Dedifferentiated amniotic fluid mesenchymal stem cell (primary cell): Measurements from ENCODE around the gene CADM4.

Source experiments
- DNase-seq: peaks from one replicate; pipeline ENCODE4 v3.0.0-alpha.2; 2016; ENCODE audit errors: extremely low spot score

CADM4 gene

DNA sequence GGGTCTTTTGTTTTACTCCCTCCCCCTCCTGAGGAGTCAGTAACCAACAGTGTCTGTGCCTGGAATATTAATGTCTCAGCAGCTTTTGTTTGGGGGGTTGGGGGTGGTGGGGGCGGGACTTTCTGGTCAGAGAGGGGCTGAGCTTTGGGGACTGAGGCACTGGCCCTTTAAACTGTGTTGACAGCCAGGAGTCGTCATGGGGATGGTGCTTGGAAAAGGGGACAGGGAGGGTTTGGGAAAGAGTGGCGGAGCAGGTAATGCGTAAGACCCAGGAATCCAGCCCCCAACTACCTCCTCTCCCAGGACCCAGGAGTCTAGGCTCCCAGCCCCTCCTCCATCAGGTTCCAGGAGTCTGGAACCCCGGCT is 5.2 kb downstream of the CADM4 start:
- no peak for DNase-seq

DNA sequence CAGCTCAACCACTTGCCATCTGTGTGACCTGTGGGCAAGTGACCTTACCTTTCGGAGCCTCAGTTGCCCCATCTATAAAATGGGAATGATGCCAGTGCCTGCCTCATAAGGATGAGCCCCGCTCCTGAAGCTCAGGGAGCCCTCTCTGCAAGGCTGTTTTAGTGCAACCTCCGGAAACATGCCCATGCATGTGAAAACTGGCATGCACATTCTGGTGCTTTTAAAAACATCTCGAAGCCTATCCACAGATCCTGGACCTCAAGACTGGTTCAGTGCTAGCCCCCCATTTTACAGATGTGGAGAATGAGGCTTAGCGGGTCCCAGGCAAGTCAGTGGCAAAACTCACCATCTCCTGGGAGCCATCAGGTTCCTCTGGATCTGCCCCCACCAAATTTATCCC is 5.6 kb downstream of the CADM4 start:
- DNase-seq: no peak

DNA sequence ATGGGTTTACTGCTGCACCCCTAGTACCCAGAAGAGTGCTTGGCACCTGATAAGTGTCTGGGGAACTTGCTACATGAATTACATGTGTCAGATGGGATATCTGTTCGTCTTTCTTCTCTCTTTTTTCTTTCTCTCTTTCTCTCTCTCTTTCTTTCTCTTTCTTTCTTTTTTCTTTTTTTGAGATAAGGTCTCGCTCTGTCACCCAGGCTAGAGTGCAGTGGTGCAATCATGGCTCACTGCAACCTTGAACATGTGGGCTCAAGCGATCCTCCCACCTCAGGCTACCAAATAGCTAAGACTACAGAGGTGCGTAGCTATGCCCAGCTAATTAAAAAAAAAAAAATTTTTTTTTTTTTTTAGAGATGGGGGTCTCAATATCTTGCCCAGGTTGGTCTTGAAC is 6.1 kb downstream of the CADM4 start:
- no peak for DNase-seq

DNA sequence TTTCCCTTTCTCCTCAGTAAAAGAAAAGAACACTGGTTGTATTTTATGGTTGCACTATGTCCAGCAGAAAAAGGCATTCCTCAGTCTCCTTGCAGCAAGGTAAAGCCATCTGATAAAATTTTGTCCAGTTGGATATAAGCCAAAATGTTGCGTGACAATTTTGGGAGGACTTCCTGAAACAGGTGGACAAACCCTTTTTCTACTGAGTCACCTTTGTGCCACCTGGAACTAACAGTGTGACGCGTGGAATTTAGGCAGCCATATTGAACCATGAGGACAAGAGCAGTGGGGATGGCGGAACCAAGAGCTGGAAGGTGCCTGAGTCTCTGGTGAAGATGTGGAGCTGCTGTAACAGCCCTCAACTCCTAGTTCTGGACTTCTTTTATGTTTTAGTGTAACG is 8.2 kb downstream of the CADM4 start:
- no peak for DNase-seq

DNA sequence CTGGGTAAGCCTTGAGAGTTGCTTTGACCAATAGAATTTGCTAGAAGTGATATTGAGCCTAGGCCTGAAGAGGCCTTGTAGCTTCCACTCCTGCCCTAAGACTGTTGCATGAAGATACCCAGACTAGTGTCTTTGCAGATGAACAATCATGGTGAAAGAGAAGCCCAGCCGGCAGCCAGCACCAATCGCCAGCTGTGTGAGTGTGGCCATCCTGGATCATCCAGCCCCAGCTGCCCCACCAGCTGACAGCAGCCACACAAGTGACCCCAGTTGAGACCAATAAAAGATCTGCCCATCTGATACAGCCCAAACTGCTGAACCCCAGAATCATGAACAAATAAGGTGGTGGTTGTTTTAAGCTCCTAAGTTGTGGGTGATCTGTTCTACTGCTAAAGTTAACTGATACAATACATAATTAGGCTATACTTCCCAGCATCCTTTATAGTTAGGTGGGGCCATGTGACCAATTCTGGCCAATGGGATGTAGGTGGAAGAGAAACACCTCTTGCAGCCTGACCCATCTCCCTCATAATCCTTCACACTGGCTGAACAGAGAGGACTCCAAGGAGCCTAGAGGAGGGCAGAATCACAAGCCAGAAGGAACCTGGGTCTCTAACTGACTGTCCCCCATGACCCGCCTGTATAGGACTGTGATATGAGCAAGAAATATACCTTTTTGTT is 10.9 kb downstream of the CADM4 start:
- DNase-seq: no peak

DNA sequence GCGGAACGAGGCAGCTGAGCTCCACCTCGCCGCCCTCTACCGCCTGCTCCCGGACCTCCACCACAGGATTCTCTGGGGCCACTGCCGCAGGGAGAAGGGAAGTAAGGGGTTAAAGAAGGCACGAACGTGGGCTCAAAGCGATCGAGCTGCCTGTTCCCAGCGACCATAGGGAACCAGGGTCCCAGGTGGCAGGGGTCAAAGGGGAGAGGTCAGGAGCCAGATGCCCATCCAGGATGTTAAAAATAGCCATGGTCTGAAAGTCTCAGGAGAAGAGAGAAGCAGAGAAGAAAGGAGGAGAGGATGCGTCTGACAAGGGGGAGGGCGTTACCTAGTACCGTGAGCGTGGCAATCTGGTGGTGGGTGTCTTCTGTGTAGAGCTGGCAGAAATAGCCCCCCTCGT is 12.8 kb downstream of the CADM4 start:
- DNase-seq: no peak

DNA sequence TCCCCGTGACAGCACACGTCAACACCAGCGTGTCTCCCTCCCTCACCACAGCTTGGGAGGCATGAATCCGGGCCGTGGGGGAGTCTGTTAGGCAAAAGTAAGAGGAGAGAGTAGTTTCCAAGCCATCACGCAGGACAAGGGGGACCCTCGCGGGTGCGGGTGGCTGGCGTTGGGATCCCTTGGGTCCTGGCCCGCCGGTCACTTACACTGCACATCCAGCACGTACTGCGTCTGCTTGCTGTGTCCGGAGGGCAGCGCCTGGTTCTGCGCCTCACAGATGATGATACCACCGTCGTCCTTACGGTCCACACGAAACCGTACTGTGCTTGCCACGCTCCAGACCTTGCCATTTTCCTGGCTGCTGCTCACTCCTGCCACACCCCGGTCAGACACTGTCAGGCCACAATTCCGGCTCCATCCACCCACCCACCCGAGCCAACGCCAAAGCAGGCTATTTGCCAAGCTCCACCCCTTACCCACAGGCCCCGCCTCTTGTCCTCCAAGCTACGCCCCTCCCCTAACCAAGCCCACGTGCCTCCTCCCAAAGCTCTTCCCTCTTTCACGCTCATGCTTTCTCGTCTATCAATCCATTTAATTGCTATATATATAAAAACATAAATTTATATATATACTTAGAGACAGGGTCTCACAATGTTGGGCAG is 13.6 kb downstream of the CADM4 start:
- no peak for DNase-seq

DNA sequence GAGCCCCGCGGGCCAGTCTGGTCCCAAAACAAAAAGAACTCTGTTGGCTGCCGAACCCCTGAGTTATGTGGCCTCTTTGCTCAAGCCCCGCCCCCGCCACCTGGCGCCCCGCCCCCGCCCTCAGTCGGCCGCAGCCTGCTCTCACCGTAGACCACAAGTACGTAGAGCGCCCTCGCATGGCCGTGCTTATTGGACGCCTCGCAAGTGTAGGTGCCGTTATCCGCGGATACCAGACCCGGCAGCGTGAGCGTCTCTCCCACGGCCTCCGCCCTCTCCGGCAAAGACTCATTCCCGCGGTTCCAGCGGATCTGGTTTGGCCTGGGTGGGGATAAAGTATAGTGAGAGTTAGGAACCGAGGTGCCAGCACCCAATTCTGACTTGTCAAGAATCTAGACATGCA is 14.7 kb downstream of the CADM4 start:
- no peak for DNase-seq

DNA sequence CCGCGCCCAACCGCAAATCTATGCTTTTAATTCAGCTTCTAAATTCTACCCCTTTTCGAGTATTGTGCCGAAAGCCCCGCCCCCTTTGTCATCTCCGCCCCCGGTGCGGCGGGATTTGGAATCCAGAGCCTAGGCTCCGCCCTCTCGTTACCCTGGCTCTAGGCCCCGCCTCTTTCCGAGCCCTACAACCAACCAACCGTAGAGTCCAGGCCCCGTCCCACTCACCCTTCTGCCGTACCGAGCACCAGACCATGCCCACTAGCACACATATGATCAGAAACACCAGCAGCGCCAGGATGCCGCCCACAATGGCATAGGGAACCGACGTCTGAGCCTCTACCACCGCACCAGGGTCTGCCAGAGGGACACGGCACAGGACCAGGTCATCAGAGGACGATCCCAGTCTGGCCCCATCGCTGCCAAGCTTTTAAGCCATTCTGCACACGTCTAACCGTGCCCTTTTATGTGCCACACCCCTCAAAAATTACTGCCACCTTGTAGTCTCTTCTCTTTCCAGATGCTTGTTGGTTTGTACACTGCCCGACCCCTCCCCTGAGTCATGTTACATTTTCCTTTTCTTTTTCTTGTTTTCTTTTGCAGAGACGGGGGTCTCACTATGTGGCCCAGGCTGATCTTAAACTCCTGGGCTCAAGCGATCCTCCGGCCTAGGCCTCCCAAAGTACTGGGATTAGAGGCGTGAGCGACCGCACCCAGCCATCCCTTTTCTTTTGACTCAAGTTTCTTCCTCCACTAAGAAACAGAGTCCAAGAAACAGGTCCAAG is 15.6 kb downstream of the CADM4 start:
- DNase-seq: no peak

DNA sequence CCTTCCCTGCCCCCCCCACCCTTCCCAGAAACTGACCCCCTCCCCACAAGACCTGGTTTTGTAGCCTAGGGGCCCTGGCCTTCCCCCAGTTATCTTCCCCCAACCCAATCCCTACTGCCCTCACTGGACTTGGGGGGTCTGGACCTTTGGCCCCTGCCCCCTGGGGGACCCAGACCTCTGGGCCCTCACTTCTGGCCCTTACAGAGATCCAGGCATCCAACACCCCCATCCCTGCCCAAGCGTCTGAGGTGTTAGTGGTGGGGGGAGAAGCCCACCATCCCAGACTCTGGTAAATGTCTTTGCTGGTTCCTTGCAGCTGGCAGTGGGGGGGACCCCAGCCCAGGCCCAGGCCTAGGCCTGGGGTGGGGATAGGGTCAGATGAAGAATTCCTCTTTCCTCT is 16.7 kb downstream of the CADM4 start:
- DNase-seq: no peak

DNA sequence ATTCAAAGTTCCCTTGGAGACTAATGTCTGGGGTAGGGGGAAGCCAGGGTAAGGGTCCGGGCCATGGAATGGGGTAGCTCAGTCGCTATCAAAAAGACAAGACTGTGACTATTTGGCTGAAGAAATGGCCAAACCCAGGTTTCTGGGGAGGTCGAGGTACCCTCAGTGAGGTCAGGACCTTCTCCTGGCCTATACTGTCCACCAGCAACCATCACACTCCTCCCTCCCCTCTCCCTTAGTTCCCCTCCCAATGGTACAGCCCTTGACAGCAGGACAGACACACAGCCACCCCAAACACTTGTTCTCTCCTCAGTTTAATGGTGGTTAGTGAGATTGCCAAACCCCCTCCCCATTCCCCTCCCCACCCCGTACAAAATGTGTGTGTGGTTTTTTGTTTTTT is 17.6 kb downstream of the CADM4 start:
- DNase-seq: no peak

DNA sequence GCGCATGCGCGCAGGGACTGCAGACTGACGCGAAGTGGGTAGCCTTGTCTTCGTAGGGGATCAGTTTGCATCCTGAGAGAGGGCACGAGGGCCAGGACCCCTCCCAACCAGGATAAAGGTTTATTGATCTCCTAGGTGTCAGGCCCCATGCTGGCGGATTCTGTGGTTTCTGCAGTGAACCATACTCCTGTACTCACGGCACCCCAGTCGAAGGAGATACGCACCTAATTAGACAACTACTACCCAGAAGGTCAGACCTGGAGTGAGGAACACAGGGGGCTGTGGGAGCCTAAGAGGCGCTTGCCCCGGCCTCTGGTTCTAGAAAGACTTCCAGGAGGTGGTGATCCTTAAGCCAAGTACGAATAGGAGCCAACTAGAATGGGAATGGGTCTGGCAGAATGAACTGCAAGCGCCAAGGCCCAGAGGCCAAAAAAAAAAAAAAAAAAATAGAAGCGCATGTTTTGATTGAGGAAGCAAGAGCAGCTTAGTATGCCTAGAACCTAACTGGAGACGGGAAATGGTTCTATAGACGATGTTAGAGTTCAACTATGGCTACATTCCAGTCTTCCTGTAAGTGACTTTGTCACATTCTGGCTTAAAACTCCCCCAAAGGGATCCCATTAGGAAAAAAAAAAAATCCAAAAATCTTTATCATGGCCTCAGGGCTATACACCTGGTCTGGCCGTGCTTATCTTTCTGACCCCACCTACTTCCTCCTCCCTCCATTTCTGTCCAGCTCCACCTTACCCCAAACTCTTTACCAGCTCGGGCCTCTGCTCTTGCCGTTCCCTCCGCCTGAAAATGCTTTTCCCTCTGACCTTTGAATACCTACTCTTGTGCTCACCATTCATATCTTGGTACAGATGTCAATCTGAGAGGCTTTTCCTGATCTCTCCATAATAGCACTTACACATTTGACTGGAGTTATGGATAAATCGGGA is 19.3 kb downstream of the CADM4 start:
- DNase-seq: no peak

DNA sequence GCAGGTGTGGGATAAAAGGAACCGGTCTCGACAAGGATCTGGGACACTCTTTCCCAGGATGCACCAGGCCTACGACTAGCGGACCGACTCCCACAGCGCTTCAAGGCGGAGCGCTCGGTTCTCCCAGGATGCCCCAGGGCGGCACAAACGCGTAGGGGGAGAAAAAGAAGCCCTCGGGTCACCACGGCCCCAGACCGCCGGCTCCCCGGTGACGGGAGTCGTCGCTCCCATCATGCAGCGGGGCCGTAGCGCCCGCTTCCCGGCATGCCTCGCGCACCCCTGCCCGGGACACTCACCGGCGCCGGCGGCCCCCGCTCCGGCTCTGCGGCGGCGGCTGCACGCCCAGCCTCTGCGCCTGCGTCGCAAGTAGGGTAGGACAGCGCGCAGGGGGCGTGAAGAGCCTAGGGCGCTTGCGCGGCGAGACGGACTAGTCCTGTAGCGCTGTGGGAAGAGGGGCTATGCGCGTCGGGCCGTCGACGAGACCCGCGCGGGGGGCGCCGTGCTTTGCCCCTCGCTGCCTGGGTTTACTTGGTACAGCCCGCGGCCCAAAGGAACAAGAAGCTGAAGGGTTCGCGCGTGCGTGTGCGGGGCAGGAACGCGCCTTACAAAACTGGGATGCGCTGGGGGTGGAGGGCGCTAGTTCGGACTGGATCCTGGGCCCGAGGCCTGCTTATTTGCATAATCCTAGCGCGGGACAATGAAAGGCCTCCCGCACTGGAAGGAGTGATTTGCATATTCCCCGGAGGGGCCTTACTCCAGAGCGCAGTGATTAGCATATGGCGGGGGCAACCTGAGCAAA is 20.2 kb downstream of the CADM4 start, which contains the start of gene ZNF428:
Gene ZNF428 (minus strand): TSS at position 368 of the 799 bp plus-strand sequence. CDS start 5,325 bp downstream, outside the sequence.
- peak; percentile 81 for DNase-seq

DNA sequence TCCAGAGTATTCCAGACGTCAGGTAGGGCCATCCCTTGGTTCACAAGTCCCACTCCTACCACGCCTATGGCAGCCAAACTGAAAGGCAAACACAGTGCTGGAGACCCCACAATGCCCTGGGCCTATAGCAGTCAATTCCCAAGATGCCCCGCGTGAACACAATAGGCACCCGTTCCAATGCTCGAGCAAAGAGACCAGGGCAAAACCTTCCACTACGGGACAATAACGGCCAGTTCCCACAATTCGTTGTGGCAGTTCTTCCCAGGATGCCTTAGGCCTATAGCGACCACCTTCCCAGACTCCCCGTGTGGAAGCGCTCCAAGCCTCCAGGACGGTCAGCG is 20.8 kb downstream of the CADM4 start:
- DNase-seq: no peak

DNA sequence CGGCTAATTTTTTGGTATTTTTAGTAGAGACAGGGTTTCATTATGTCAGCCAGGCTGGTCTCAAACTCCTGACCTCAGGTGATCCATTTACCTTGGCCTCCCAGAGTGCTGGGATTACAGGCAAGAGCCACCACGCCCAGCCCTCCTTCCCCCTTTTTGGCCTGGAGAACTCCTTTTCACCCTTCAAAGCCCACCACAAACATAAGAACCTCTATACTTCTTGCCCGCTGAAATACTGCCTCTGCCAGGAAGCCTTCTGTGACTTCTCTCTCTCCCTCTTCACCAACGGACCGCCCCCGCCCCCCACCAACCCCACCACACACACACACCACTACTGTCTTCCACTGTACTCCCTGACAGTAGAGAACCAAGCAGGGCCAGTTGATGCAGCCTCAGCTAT is 22.7 kb downstream of the CADM4 start:
- DNase-seq: no peak

DNA sequence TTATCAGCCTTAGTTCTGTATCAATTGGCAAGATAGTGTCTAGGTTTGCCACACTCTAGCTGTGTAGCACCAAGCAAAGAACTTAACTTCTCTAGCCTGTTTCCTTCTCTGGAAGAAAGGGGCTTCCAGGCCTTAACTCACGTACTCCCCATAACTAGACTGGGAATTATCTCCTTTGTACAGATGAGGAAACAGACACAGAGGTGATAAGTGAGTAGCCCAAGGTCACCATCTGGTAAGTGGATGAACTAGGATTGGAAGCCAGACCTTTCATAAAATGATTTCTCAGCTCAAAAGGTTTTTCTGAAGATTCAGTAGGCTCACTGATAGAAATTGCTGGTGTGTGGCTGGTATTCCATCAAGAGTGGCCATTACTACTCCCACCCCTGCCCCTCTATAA is 23.3 kb downstream of the CADM4 start:
- DNase-seq: no peak

DNA sequence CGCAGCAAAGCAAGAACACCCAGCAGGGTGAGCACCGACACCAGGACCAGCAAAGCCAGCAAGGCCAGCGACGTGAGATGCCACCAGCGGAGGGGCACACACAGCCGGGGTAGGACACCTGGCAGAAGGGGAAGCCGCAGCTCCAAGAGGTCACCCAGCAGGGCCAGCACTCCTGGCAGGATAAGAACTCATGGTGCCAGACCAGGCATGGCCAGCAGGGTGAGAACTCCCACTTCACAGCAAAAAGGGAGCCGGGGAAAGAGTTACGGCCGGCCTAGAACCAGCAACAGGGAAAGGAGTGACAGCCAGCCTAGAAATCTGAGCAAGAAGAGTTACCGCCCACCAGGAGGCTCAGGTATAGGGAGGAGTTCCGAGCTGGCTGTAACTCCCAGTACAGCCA is 27.3 kb downstream of the CADM4 start:
- no peak for DNase-seq

DNA sequence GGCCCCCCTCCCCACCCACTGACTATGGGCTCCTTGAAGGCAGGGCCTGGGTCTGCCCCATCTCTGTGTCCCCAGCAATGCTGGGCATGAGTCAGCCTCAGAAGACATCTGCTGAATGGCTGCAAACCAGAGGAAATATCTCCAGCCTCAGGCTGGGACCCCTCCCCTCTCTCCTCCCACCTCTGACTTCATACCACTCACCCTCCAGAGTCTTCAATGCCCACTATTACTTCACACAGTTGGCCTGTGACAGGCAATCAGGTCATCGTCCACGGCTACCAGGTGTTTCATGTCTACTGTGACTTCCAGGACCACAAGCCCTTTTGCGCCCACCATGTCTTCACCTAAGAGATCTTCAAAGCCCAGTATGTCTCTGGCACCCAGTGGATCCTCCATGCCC is 27.9 kb downstream of the CADM4 start, which contains the start of gene SRRM5:
Gene SRRM5 (plus strand): TSS at position 301 of the 400 bp plus-strand sequence. CDS start 34 bp downstream, at position 335.
- DNase-seq: no peak

DNA sequence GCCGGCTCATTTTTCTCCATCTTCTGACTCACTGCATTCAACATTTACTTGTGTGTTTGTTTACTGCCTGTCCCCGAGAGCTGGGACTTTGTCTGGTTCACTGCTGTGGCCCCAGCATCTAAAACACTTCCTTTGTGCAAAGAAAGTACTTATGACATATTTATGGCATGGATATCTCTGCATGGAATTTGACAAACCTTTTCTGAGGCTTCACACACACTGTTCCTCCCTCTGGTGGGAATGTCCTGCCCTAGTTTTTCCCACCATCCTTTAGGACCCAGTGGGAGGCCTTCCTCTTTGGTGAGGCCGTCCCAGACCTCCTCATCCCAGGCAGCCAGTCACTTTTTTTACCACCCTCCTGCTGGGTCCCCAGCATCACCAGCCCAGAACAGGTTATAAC is 29.2 kb downstream of the CADM4 start:
- DNase-seq: no peak

DNA sequence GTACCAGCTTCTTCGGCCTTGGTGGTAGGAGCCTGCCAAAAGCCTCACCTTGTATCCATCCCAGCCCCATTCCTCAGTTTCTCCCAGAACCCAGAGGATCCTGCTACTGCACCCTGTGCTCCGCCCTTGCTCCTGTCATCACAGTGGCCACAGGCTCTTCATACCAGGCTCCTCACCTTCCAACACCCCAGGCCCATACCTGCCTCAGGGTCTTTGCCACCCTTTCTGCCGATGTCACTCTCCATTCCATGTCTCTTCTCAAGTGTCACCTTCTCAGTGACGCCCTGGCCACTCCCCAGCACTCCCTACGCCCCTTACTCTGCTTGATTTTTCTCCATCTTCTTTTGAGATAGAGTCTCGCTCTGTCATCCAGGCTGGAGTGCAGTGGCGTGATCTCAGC is 29.8 kb downstream of the CADM4 start:
- DNase-seq: no peak
